8988T (cell line): ENCODE data around the gene ARHGEF16.
A peak's percentile ranks its signal among the peaks of the same experiment; 100 is the strongest.

ENCODE experiments used
- DNase-seq: peaks from one replicate; pipeline ENCODE4 v3.0.0; 2011

ARHGEF16 gene

DNA sequence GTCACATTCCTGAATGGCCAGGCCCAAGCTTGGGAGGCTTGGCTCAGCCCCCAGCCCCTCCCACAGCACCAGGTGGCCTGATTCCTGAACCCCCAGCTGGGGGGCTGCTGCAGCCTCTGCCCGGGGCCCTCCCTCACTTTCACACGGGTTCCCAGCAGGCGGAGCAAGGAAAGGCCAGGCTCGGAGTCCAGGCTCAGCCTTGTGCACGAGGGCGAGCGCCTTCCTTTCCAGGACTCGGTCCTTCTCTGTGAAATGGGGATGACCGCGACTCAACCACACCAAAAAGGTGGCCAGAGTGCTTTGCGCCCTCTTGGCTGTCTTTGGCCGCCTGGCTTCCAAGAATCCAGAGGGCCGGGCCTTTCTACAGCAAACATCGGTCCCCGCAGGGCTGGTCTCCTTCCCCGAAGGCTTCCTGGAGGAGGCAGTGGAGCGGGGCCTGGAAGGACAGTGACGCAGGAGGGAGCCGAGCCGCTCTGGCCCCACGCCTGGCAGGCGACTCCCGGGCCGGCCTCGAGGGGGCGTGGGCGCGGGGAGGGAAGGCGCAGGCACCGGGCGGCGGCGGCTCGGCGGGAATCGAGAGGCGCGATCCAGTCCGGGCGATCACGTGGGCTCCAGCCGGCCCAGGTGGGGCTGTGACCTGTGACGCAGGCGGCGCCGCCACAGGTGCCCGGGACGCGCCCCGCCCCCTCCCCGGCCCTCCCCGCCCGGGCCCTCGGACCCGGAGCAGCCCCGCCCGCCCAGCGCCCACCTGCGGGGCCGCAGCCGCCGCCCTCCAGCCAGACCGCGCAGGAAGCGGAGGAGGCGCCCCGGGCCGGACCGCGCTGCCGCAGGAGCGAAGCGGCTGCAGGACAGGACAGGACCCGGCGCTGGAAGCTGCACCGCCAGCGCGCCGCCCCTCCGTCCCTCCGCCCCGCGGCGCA is at the start of gene ARHGEF16:
ARHGEF16 (plus strand) TSS at position 775 of the 920 bp plus-strand sequence. CDS start 8,420 bp downstream, outside the sequence.
- DNase-seq, result peak; percentile 76

DNA sequence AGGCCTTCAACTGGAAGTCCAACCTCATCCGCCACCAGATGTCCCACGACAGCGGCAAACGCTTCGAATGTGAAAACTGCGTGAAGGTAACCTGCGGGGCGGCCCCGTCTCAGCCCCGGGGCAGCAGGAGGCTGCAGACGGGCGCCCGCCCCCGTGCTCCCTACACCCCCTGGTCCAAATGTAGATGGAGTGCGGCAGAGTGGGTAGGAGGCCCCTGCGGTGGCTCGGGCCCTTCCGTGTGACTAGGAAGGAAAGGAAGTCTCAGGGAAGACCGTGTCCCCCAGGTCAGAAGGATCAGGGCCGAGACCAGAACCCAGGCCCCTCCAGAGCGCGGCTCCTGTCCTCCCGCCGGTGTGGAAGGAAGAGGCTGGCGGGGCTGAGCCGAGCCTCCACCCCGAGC is 49.7 kb upstream of the ARHGEF16 start:
- no peak for DNase-seq

DNA sequence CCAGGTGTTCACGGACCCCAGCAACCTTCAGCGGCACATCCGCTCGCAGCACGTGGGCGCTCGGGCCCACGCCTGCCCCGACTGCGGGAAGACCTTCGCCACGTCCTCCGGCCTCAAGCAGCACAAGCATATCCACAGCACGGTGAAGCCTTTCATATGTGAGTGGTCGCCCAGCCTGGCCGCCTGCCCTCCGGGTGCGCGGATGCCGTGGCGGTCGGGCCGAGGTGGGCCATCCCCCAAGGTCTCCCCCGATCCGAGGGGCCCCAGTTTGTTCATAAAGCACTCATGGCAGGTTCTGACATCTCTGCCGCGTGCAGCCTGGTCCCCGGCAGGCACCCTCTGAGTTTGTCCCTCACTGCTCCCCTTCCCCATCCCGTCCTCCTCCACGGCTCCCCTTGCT is 49.0 kb upstream of the ARHGEF16 start:
- DNase-seq, result no peak

DNA sequence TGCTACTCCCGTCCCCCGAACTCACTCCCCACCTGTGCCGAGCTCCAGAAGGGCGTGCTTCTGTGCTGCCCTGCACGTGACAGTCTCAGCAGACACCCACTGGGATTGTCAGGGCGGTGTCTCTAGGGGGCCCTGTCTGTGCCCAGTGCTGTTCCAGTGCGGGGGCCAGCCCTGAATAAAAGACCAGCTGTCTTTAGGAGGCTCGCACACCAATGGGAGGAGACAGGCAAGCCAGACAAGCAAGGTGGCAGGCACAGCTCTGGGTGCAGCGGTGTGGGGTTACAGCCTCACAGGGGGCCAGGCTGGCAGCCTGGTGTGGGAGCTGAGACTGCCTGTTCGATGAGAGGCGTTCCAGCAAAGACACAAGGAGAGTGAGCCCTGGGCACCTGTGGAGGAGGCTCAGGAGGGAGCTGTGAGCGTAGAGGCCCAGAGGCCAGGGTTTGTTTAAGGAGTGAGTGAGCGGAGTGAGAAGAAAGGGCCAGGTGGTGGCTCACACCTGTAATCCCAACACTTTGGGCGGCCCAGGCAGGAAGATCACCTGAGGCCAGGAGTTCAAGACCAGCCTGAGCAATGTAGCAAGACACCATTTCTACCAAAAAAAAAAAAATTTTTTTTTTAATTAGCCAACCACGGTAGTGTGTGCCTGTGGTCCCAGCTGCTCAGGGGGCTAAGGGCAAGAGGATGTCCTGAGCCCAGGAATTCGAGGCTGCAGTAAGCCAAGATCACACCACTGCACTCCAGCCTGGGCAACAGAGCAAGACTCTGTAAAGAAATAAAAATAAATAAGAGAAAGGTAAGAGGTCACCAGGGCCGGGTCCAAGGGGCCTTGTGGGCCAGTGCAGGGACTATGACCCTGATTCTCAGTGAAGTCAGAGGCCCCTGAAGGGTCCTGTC is 48.2 kb upstream of the ARHGEF16 start:
- DNase-seq, result no peak

DNA sequence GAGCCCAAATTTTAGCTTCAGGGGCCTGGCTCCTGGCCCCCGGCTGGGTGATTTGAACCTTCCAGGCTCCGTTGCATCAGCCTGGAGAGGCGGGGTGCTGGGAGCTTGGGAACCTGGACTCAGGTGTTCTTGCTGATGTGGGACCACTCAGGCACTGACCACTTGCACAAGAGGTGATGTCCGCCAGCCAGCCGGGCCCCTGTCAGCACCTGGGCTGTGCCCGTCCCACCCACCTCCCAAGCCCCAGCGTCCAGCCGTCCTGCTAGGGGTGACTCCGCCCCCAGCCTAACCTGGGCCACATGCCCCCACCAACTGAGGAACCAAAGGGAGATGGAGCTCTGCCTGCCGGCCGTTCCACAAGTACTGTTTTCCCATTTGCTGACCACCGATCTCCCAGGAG is 47.4 kb upstream of the ARHGEF16 start:
- DNase-seq, result no peak

DNA sequence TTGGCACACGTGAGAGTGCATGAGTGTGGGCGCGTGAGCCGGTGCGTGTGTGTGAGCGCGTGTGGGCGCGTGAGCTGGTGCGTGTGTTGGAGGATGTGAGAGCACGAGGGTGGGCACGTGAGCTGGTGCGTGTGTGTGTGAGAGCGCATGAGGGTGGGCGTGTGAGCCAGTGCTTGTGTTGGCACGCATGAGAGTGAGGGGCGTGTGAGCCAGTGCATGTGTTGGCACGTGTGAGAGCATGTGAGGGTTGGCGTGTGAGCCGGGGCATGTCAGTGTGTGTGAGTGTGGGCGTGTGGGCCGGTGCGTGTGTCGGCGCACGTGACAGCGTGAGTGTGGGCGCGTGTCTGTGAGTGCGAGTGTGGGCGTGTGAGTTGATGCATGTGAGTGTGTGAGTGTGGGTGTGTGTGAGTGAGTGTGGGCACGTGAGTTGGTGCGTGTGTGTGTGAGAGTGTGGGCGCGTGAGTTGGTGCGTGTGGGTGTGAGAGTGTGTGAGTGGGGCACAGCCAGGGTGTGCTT is 45.7 kb upstream of the ARHGEF16 start:
- no peak for DNase-seq

DNA sequence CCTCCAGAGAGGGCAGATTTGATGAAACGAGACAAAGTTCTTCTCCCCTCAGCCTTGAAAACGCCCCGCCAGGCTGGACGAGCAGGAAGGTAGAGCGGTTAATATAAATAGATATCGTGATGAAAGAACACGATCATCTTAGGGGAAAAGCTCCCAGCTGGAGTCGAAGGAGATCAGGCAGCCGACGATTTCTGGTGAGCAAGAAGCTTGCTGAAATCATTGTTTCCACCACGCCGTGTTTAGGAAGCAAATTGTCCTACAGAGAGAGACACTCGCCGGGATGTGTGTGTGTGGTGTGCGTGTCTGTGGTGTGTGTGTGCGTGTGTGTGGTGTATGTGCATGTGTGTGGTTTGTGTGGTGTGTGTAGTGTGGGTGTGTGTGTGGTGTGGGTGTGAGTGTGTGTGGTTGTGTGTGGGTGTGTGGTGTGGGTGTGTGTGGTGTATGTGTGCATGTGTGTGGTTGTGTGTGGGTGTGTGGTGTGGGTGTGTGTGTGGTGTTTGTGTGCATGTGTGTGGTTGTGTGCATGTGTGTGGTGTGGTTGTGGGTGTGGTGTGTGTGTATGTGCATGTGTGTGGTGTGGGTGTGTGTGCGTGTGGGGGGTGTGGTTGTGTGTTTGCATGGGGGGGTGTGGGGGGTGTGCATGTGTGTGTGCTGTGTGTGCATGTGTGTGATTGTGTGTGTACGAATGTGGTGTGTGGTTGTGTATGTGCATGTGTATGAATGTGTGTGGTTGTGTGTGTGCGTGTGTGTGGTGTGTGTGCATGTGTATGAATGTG is 44.9 kb upstream of the ARHGEF16 start:
- no peak for DNase-seq

DNA sequence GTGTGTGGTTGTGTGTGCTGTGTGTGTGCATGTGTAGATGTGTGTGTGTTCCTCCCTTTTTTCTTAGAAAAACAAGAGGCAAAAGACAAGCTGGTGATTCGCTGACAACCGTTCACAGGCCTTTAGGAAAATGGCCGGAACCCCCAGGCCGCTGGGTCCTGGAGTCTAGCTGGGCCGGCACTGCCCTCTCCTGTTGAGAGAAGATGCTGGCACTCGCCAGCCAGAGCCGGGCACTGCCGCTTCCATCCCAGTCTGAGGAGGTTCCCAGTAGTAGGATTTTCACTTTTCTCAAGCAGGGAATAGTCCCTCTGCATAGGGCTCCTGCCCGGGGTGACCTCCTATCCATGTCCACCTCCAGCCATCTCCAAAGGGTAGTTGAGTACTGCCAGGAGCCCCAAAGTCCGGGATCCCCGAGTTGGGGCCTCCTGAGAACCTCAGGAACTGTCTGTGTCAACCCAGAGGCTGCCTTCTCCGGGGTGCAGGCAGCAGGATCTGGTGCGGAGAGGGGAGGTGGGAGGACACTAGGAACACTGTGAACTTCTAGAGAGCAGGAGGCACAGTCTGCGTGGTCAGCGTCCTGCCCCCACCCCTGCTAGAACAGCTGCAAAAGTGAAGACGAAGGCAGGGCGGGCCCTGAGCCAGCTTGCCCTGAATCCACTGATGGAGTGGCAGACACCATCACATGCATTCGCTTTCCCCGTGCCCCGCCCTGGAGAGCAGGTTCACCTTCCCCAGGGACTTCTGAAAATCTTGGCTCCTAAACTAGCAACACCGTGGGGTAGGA is 44.1 kb upstream of the ARHGEF16 start:
- peak; percentile 98 for DNase-seq

DNA sequence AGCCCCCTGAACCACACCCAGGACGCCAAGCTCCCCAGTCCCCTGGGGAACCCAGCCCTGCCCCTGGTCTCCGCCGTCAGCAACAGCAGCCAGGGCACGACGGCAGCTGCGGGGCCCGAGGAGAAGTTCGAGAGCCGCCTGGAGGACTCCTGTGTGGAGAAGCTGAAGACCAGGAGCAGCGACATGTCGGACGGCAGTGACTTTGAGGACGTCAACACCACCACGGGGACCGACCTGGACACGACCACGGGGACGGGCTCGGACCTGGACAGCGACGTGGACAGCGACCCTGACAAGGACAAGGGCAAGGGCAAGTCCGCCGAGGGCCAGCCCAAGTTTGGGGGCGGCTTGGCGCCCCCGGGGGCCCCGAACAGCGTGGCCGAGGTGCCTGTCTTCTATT is 42.7 kb upstream of the ARHGEF16 start:
- no peak for DNase-seq

DNA sequence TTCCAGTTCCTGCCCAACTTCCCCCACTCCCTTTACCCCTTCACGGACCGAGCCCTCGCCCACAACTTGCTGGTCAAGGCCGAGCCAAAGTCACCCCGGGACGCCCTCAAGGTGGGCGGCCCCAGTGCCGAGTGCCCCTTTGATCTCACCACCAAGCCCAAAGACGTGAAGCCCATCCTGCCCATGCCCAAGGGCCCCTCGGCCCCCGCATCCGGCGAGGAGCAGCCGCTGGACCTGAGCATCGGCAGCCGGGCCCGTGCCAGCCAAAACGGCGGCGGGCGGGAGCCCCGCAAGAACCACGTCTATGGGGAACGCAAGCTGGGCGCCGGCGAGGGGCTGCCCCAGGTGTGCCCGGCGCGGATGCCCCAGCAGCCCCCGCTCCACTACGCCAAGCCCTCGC is 42.1 kb upstream of the ARHGEF16 start:
- DNase-seq, result no peak

DNA sequence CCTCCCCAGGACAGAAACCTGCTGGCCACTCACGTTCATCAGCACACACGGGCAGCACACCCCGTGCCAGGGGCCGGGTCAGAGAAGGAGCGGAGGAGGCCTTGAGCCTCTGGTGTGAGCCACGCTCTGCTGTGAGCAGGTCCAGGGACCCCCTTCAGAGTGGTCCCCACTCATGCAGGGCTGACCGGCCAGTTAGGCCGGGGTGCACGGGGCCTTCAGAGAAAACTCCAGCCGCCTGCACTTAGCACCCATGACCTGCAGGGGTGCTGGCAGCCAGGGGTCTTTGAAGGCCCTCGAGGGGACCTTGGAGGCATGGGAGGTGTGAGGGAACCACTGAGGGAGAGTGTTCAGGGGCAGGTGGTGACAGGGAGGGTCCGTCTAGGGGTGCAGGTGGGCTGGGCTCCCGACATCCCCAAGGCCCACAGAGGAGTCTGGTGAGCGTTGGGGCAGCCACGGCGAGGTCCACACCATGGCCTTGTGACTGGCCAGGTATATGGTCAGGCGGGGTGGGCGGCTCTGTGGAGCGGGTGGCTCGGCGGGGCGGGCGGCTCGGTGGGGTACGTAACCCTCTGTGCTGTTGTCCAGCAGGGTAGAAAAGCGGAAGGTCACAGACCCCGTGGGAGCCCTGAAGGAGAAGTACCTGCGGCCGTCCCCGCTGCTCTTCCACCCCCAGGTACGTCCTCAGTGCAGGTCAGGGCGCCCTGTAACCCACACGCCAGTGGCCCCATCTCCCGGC is 40.3 kb upstream of the ARHGEF16 start:
- DNase-seq, result no peak

DNA sequence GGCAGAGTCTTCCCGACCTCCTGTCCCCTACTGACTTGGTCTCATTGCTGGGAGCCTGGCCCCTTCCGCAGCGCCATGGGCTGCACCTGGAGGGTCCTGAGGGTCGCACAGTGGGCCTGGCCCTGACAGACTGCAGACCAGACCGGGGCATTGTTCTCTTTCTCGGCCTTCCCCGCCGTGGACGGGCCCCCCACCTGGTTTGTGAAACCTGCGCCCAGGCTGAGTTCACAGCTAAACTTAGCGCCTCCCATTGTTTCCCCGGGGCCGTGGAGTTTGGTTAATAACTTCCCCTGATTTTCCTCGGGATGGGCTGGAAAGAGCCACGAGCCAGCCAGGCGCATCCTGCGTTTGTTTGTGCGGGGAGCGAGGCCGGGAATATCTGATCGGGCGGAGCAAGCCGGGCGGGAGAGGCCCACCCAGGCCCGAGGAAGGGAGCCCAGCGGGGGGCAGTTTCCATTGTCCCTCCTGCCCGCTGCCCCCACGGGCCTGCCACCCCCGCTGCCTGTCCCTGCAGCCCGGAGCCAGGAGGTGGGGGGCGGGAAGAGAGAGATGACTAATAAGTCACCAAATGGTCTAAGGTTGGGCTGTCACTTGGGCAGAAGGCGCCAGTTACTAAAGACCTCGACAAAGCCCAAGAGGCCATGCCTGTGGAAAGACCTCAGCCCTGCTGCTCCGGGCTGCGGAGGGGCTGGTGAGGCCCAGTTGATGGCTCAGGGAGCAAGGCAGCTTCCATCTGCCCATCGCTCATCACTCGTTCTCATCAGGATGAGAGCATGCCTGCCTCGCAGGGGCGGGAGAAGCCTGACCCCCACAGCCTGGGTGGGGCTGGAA is 39.0 kb upstream of the ARHGEF16 start:
- DNase-seq, result no peak

DNA sequence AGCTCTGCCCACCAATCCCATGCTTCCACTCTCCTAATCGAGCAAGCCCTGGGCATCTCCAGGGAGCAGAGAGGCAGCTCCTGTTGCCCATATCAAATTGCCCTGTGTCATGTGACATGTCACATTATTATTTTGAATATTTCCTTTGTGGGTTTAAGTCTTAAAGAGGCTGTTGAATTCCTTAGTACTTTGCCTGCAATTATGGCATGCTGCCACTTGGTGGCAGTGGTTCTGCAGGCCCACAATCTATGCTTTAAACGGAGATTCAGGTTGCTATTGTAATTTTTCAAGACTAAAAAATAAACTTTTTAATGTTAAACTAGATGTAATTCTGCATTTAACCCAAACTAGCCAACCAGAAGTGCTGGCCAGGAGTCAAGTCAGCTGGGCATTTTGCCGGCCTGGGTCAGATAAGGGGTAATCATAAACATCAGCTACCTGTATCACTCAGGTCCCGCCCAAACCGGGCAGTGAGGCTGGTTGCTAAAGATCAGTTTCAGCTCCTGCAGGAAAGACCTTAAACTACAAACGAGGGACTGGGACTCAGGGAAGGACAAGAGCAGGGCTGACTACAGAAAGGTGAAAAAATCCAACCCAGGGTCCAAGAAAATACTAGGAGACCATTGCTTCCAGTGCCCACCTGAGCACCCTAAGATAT is 37.3 kb upstream of the ARHGEF16 start:
- DNase-seq, result no peak

DNA sequence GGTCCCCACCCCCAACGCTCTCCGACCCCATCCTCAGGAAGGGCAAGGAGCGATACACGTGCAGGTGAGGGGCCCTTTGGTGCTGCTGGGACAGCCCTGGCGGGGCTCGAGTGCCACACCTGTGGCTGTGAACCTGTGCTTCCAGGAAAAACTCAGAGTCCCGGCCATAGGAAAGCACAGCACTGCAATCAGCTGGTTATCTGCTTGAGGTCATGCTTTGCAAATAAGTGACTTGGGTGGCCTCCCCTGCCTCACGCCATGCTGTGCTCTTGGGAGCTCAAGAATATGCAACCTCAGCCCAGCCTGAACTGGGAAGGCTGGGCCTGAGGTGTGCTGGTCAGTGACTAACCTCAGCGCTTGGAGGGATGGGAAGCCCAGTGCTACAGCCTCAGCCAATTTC is 36.5 kb upstream of the ARHGEF16 start:
- no peak for DNase-seq

DNA sequence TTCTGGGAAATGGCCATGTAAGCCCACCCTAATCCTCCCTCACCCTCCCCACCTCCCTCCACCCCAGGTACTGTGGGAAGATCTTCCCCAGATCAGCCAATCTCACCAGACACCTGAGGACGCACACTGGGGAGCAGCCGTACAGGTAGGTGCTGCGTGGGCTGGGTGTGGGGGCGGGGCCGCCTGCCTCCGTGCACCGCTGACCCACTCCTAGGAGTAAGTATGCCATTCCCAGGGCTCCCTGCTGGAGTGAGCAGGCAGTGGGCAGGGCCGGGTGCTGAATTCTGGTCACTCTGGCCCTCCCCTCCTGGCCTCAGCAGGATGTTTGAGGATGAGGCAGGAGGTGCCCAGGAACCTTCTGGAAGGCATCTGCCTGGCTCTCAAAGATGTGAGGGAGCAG is 35.9 kb upstream of the ARHGEF16 start:
- no peak for DNase-seq

DNA sequence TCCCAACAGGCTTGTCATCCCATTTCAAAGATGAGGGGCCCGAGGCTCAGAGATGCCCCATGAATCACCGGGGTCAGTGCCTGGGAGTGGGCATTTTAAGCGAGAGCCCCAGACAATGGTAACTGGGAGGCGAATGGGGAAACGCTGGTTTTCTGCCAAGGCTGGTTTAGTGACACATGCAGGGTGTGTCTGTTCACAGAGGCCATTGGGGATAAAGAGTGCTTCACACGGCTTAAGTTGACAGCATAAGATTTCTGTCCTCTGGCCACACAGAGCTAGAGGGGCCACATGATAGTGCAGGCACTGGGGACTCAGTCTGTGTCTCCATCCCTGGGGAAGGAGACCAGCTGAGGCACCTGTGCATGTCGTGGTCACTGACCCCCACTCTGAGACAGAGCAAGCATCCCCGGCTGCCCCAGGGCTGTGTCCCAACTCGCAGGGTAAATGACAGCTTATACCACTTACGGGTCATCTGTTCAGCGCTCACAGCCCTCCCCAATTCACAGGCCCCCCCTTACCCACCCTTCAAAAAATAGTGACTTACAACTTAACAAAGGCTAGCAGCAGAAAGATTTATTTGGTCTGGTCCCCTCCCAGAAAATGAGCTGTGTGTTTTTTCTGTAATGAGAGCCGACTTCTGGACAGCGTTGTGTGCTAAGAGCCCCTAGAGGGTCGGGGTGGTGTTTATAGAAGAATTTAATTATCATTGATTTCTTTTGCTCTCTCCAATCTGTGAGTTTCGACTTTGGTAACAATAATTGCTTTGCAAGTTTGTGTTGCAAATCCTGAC is 34.9 kb upstream of the ARHGEF16 start:
- DNase-seq, result no peak

DNA sequence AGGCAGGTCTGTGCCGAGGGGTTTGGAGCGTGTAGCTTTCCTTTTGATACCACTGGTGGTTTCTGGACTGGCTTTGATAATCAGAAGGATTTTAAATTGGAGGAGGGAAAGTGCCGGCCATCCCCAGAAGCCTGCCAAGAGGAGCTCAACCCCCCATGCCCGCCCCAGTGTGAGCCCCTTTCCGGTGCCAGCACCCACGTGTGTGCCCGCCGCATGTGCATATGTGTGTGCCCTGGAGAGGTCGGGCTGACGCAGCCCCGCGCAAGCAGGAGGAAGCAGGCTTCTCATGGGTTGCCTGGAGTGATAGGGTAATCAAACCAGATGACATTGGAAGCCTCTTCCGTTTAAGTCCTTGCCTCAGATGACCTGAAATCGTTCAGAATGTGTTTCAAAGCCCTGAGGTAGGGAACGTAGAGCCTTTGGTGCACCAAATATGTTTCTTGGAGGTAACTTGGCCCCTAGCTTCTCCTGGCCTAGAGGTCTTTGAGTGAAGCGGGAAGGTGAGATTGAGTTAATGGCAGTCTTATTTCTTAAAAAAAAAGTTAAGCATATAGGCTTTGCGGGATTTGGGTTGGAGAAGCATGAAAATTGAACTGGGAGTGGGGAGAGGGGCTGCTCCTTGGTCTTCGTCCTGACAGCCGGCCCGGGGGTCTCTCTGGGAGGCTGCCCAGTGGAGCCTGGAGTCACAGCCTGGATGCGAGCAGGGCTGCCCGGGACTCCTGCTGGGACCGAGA is 34.1 kb upstream of the ARHGEF16 start:
- DNase-seq, result no peak

DNA sequence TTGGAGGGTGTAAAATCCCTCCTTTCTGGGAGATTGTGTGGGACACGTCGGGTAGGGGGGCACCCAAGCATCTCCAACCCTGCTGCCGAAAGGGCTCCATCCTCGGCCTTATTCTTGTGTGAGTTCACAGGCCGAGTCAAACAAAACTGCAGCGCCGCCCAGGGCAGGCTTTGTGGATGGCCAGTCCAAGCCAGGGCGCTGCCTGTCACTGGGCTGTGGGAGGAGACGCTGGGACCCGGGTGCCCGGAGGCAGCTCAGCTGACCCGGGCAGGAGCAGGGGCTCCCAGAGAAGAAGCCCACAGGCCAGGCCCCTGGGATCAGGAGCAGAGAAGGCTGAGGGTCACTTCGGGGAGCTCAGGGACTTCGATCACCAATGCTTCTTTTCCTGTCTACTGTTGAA is 31.8 kb upstream of the ARHGEF16 start:
- no peak for DNase-seq
